SU-DHL-6 (cell line): ENCODE measurements around the gene ADCY5.

Source experiments
- H2AFZ ChIP-seq: fragments of 200-600 bp; sonication (generic); 2 replicates; pipeline ENCODE4 v1.6.1; 2014; ENCODE audit warnings: low read depth, mild to moderate bottlenecking, moderate library complexity, mixed read lengths, antibody characterized with exemption, low read length; ENCODE audit not compliant: severe bottlenecking
- H3F3A ChIP-seq: fragments of 200-600 bp; shearing (Covaris generic); 2 replicates; pipeline ENCODE4 v1.6.0; 2016; ENCODE audit warnings: antibody characterized with exemption, mild to moderate bottlenecking; ENCODE audit not compliant: insufficient read depth
- H3K27ac ChIP-seq: fragments of 200-600 bp; sonication (generic); 2 replicates; pipeline ENCODE4 v1.5.1; 2016; ENCODE audit warnings: low read depth, mild to moderate bottlenecking, low read length, moderate library complexity, mixed read lengths
- H3K27me3 ChIP-seq: fragments of 200-600 bp; sonication (generic), shearing (Covaris generic); 2 replicates; pipeline ENCODE4 v1.6.0; 2014; ENCODE audit warnings: mild to moderate bottlenecking, low read length
- H3K36me3 ChIP-seq: fragments of 200-600 bp; sonication (generic); 2 replicates; pipeline ENCODE4 v1.6.1; 2014; ENCODE audit warnings: mild to moderate bottlenecking, low read length, mixed read lengths
- H3K4me2 ChIP-seq: fragments of 300-600, 200-600 bp; shearing (Covaris generic), sonication (generic); 2 replicates; pipeline ENCODE4 v1.6.0; 2014; ENCODE audit warnings: low read length, low read depth, mild to moderate bottlenecking; ENCODE audit not compliant: poor library complexity, severe bottlenecking
- H3K4me3 ChIP-seq: fragments of 200-600 bp; sonication (generic); 2 replicates; pipeline ENCODE4 v1.5.1; 2014; ENCODE audit warnings: antibody characterized with exemption, low read length, mild to moderate bottlenecking, mixed read lengths; ENCODE audit not compliant: insufficient read depth, poor library complexity, severe bottlenecking
- H3K79me2 ChIP-seq: fragments of 200-600 bp; sonication (generic); 2 replicates; pipeline ENCODE4 v1.6.1; 2014; ENCODE audit warnings: mild to moderate bottlenecking, low read length, moderate library complexity; ENCODE audit not compliant: insufficient read depth
- H3K9ac ChIP-seq: fragments of 200-600 bp; sonication (generic); 2 replicates; pipeline ENCODE4 v1.7.0; 2014; ENCODE audit warnings: mild to moderate bottlenecking, low read length
- H3K9me2 ChIP-seq: fragments of 200-600 bp; sonication (generic); replicated peaks from 2 replicates; pipeline ENCODE4 v1.6.1; 2014; ENCODE audit warnings: low read length; ENCODE audit not compliant: insufficient read depth
- H3K9me3 ChIP-seq: fragments of 200-600 bp; sonication (generic); 2 replicates; pipeline ENCODE4 v1.6.1; 2014; ENCODE audit warnings: low read length, mixed read lengths; ENCODE audit not compliant: insufficient read depth
- H4K20me1 ChIP-seq: fragments of 200-600 bp; sonication (generic); 2 replicates; pipeline ENCODE4 v1.6.1; 2014; ENCODE audit warnings: low read depth, mild to moderate bottlenecking, antibody characterized with exemption, low read length, moderate library complexity, mixed read lengths
- EZH2phosphoT487 ChIP-seq: fragments of 200-600 bp; sonication (generic), shearing (Covaris generic); conservative IDR thresholded peaks from 2 replicates; pipeline ENCODE4 v1.6.1; 2018; ENCODE audit warnings: mild to moderate bottlenecking, antibody characterized with exemption, low read length, moderate library complexity, mixed read lengths
- TF ChIP-seq, protein P1 (sequence below): fragments of 200-600 bp; sonication (generic); IDR thresholded peaks from one replicate; pipeline ENCODE4 v1.5.1; 2017; ENCODE audit warnings: antibody characterized with exemption, mild to moderate bottlenecking, low read length, moderate library complexity; ENCODE audit not compliant: insufficient read depth, poor library complexity, severe bottlenecking

ADCY5 gene

DNA sequence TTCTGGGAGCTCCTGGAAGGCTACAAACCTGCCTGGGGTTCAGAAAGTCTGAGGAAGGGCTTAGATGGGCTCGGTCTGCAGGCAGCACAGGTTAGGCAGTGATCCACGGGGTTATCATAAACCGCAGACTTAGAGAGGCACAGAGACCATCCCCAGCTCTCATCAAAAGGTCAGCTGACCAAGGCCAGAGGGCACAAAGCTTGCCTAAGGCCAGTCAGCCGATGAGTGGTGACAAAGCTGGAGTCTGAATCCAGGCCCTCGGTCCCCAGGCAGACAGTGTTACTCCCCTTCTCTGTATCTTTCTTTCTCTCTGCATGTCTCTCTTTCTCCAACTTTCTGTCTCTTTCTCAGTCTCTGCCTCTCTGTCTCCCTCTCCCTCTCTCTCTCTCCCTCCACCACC is 56.5 kb downstream of the ADCY5 start:
- Histone ChIP-seq H3K9ac (no peak overlapping the region), H3F3A (no peaks in the 10 kb centered on the region), H4K20me1 (no peaks in the 10 kb centered on the region), H2AFZ (no peak overlapping the region), H3K4me2 (no peak overlapping the region), H3K27me3 (no peaks in the 10 kb centered on the region), H3K9me2 (no peaks in the 10 kb centered on the region), H3K36me3 (no peaks in the 10 kb centered on the region), H3K4me3 (no peak overlapping the region), H3K79me2 (no peaks in the 10 kb centered on the region), H3K27ac (no peak overlapping the region), H3K9me3 (no peaks in the 10 kb centered on the region)
- TF ChIP-seq, protein P1, sequence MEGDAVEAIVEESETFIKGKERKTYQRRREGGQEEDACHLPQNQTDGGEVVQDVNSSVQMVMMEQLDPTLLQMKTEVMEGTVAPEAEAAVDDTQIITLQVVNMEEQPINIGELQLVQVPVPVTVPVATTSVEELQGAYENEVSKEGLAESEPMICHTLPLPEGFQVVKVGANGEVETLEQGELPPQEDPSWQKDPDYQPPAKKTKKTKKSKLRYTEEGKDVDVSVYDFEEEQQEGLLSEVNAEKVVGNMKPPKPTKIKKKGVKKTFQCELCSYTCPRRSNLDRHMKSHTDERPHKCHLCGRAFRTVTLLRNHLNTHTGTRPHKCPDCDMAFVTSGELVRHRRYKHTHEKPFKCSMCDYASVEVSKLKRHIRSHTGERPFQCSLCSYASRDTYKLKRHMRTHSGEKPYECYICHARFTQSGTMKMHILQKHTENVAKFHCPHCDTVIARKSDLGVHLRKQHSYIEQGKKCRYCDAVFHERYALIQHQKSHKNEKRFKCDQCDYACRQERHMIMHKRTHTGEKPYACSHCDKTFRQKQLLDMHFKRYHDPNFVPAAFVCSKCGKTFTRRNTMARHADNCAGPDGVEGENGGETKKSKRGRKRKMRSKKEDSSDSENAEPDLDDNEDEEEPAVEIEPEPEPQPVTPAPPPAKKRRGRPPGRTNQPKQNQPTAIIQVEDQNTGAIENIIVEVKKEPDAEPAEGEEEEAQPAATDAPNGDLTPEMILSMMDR: no peak
- no peak for TF ChIP-seq EZH2phosphoT487

DNA sequence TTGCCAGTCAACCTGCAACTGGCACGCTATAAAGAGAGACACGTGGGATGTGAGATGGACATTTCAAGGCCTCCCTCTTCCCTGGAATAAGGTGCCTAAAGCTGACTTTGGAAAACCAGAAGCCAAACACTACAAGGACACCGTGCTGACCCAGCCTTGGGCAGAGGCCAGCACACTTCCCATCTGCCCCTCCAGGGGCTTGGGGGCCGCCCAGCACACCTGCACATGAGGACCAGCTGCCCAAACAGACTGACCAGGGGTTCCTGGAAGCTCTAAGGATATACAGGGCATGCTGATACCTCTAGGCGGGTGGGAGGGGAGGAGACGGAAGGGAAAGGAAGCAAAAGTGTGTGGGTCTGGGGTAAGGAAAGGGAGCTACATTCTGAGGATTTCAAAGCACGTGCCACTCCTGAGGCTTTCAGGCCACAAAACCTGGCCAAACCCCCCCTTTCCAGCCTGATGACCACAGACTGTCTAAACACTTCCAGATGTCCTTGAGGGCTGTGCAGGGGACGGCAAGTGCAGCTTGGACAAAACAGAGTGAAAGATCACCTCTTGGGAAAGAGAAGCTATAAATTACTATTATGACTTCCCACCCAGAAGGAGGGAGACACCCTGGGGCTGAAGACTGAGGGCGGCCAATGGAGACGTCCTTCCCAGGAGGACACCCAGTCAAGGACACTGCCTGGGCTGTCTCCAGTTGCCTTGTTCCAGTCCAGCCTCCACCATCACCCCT is 57.9 kb downstream of the ADCY5 start:
- H3K9ac ChIP-seq: no peak overlapping the region
- H3K27ac ChIP-seq: no peak overlapping the region
- H2AFZ ChIP-seq: no peak overlapping the region
- no peaks in the 10 kb centered on the region for H4K20me1 ChIP-seq
- no peaks in the 10 kb centered on the region for H3K27me3 ChIP-seq
- H3K9me3 ChIP-seq: no peaks in the 10 kb centered on the region
- no peaks in the 10 kb centered on the region for H3K9me2 ChIP-seq
- H3F3A ChIP-seq: no peaks in the 10 kb centered on the region
- no peaks in the 10 kb centered on the region for H3K36me3 ChIP-seq
- no peak overlapping the region for H3K4me3 ChIP-seq
- H3K4me2 ChIP-seq: no peak overlapping the region
- H3K79me2 ChIP-seq: no peaks in the 10 kb centered on the region
- TF ChIP-seq, protein P1: no peak
- TF ChIP-seq EZH2phosphoT487: no peak

DNA sequence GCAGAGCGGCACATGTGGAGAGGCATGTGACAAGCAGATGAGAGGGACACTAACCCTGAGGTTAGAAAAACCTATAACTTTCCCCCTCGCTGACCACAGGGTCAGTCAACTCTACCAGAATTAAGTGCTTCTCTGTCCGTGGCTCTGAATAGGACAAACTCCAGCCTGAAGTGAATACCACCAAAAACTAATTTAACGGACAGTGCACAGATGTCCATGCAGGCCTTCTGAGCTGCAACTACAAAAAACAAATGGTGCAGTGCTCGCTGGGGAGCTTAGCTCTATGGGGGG is 59.3 kb downstream of the ADCY5 start:
- no peak overlapping the region for H3K27ac ChIP-seq
- no peak overlapping the region for H2AFZ ChIP-seq
- H3K9me3 ChIP-seq: no peaks in the 10 kb centered on the region
- TF ChIP-seq EZH2phosphoT487: no peak
- no peaks in the 10 kb centered on the region for H3K27me3 ChIP-seq
- no peaks in the 10 kb centered on the region for H4K20me1 ChIP-seq
- H3K36me3 ChIP-seq: no peaks in the 10 kb centered on the region
- H3K9ac ChIP-seq: no peak overlapping the region
- H3K4me3 ChIP-seq: no peak overlapping the region
- no peaks in the 10 kb centered on the region for H3F3A ChIP-seq
- H3K4me2 ChIP-seq: no peak overlapping the region
- no peaks in the 10 kb centered on the region for H3K79me2 ChIP-seq
- H3K9me2 ChIP-seq: no peaks in the 10 kb centered on the region

DNA sequence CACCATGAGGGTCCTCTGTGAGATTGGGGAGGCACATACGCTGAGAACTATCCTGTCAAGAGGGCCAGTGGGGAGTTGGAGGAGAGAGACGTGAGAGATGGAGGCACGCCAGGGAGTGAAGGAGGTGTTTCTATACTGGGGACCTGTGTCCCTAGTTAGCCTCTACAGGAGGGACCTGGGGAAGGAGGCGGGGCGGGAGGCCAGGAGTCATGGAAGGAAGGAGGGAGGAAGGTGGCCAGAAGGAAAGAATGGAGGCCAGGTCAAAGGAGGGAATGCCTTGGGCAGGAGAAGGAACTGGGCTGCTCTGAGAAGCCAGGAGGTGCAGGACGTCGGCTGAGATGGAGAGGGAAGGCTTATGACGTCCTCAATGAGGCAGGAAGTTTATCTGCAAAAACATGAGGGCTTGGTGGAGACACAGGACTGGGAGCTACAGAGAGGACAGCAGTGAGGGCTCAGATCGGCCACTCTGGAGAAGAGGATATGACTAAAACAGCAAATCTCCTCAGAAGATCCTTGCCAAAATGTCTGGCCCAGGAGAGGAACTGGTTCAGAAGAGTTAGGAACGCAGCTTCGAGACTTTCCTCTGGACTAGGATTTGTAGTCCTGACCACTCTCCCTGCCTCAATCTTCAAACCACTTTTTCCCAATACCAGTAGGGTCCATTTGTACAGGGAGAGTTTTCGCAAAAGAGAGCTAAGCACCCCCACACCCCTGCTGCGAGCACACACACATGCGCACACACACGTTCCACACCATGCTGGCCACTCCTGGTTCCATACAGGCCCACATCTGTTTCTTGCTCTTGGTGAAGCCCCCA is 59.9 kb downstream of the ADCY5 start:
- Histone ChIP-seq H3K4me2 (no peak overlapping the region), H3K9ac (no peak overlapping the region), H3K27ac (no peak overlapping the region), H3K36me3 (no peaks in the 10 kb centered on the region), H2AFZ (no peak overlapping the region), H3K79me2 (no peaks in the 10 kb centered on the region), H4K20me1 (no peaks in the 10 kb centered on the region), H3K27me3 (no peaks in the 10 kb centered on the region), H3K9me3 (no peaks in the 10 kb centered on the region), H3F3A (no peaks in the 10 kb centered on the region), H3K9me2 (no peaks in the 10 kb centered on the region), H3K4me3 (no peak overlapping the region)
- no peak for TF ChIP-seq EZH2phosphoT487
- TF ChIP-seq, protein P1: no peak
